HG03565 (cell line): ENCODE data around the gene CNN3.
"Not testable (repeated sequence)": the region's sequence is repeated elsewhere in the genome, so short reads cannot be mapped to it uniquely, and the experiment has no call there.

Experiments
- ATAC-seq: cut with Tn5 transposase; IDR thresholded peaks from one replicate; pipeline ENCODE4 v1.9.1; 2021; ENCODE audit warnings: mild to moderate bottlenecking, moderate library complexity; ENCODE audit not compliant: unreplicated experiment

CNN3 gene

GRCh38 chr1:94949681-94950661 is 23.1 kb upstream of the CNN3 start:
- ATAC-seq: no peak

GRCh38 chr1:94947437-94947836 is 20.5 kb upstream of the CNN3 start:
- no peak for ATAC-seq

- ATAC-seq: no peak
Measured at GRCh38 chr1:94946886-94947285, 20.0 kb upstream of the CNN3 start.

- no peak for ATAC-seq
Measured at GRCh38 chr1:94942171-94943128, 15.5 kb upstream of the CNN3 start.

DNA sequence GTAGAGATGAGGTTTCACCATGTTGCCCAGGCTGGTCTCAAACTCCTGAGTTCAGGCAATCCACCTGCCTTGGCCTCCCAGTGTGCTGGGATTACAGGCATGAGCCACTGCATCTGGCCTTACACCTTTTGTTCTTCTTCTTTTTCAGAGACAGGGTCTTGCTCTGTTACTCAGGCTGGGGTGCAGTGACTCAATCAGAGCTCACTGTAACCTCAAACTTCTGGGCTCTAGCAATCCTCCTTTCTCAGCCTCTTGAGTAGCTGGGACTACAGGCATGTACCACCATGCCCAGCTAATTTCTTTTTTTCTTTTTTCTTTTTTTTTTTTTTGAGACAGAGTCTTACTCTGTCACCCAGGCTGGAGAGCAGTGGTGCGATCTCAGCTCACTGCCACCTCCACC is 14.6 kb upstream of the CNN3 start:
- not testable (repeated sequence) for ATAC-seq

- no peak for ATAC-seq
Measured at GRCh38 chr1:94940738-94941137, 13.8 kb upstream of the CNN3 start.

- no peak for ATAC-seq
Measured at GRCh38 chr1:94937820-94938219, 10.9 kb upstream of the CNN3 start.

- ATAC-seq: no peak
Measured at GRCh38 chr1:94936861-94937620, 10.1 kb upstream of the CNN3 start.

GRCh38 chr1:94935476-94935875 is 8.6 kb upstream of the CNN3 start:
- ATAC-seq: no peak

DNA sequence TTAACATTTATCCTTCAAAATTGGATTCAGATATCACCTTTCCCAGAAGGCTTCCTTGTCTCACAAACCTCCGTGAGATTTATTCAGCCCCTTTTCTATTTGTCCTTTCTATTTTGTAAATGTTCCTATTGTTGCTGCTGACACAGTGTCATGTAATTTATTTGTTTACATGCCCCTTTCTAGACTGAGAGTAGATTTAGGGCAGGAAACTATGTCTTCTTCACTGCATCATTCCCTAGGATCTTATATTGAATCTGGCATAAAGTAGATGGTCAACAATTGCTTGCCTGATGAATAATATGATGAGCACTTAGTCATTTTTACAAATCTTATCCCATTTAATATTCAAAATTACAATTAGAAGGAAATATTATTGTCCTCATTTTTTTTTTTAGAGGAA is 8.1 kb upstream of the CNN3 start:
- ATAC-seq: no peak

GRCh38 chr1:94934551-94934950 is 7.6 kb upstream of the CNN3 start:
- ATAC-seq: no peak

DNA sequence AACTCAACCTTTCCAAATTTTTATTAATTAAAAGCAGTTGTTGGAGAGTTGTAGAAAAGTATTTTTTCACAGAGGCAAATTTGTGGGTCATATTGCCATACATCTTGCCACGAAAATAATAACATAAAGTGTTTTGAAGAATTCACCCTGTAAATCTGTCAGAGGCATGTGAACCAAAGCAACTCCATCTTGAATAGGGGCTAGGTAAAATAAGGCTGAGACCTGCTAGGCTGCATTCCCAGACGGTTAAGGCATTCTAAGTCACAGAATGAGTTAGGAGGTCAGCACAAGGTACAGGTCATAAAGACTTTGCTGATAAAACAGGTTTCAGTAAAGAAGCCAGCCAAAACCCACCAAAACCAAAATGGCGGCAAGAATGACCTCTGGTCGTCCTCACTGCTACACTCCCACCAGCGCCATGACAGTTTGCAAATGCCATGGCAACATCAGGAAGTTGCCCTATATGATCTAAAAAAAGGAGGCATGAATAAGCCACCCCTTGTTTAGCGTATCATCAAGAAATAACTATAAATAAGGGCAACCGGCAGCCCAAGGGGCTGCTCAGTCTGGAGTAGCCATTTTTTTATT is 4.4 kb upstream of the CNN3 start:
- ATAC-seq: no peak

- ATAC-seq: no peak
Measured at GRCh38 chr1:94929351-94930217, 2.7 kb upstream of the CNN3 start.

- no peak for ATAC-seq
Measured at GRCh38 chr1:94928293-94928939, 1.5 kb upstream of the CNN3 start.

DNA sequence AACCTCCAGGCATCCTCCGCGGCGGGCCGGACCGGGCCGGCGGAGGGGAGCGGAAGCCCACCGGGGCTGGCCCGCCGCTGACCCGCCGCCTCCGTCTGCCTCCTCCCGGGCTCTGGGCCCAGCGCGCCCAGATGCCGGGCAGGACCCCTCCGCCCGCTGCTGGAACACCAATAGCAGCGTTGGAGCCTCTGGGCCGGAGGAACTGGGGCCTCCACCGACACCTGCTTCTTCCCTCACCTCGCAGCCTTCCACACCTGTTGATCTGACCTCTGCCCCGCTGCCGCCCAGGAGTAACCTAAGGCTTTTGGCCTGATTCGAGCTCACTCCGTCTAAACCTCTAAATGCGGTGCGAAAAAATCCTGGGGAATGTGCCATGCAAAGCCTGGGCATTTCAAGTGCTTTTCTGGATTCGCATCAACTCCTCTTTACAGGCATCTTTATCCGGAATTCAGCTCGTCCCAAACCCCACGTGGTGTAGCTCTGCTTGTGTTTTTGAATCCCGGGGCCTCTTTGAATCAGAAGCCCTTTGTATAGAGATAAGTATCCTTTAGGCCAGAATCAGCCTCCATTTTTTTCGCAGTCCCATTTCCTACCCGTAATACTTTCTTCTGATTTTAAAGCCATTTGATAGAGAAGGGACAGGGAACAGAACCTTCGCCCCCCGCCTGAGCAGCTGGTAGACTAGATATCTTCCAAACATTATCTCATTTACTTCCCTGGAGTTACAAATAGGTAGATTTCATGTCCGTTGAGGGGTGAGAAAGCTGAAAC is 680 bp upstream of the CNN3 start:
- no peak for ATAC-seq

DNA sequence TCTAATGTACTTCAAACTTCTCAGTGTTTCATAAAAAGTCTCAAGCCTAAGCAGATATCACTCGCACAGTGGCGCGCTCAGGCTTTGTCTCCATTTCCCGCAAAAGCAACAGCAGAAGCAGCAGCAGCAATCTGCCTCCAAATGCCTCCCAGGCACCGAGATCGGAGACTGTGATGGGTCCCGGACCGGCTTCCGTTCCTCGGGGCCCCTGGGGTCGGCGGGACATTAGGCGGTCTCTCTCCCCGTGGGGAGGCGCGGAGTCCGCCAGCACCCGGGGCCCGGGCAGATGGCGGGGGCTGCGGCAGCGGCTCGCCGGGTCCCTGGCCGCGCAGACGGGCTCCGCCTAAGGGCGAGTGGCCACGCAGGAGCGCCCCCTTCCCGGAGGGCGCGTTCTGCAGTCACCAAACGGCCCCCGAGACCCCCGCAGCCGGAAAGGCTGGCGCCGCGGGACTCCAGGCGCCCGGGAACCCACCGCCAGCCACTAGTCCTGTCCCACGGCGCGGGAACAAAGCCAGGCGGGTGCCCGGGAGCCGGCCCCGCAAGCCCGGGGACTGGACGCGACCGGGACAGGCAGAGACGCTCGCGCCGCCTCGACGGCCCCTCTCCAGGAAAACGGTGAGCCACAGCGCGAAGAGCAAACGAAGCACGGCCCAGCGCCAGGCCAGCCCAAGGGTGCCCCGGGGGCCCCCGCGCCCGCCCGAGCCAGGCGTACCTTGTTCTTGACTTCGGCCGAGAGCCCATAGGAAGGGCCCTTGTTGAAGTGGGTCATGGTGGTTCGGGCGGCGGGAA is 590 bp downstream of the CNN3 start:
- ATAC-seq: no peak

DNA sequence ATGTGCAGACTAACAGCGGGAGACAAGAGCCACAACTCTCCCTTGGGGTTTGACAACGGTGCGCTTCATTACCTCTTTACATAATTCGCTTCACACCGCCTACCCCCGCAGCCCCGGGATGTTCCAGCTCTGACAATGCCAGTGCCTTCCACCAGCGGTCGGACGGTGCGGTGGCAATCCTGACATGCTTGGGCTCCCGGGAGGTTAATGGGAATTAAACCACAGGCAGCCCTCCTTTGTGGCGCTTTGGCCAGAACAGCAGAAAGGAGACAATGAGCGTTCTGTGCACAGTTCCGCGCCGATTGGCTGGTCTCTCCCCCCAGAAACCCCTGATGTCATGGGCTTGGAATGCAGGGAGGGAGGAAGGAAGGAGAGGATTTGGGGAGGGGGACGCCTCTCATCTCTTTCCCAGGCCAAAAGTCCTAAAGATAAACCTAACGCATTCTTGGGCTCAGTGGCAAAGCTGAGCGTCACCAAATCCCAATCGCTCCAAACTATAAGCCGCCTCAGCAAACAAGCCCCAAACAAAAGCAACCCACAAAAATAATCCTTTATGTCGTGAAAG is 1.3 kb downstream of the CNN3 start:
- no peak for ATAC-seq
